HepG2 (cell line): ENCODE measurements around the gene CDH11. TPM values are rescaled to one million over a fixed set of nuclear protein-coding genes. Genes with fewer than 3 reads are reported as not detected.

Experiments
- ATAC-seq: fragments of 200-7000 bp; cut with Tn5 transposase; 3 replicates; pipeline ENCODE4 v1.9.1; 2020; ENCODE audit warnings: mild to moderate bottlenecking, moderate library complexity
- BruUV-seq: library from RNA; stranded (reverse); fragments of 400-500 nt; replicated peaks from 2 replicates; lab custom pipeline; 2021; lab: Mats Ljungman, UMichigan
- CTCF ChIA-PET: fragments of 300-600 bp; formaldehyde crosslinking; extraction: SDS; loops from one replicate; lab custom pipeline; 2021; ENCODE audit warnings: low total read pairs, inconsistent platforms, low intra/inter-chr PET ratio; lab: Yijun Ruan, JAX
- POLR2A ChIA-PET: fragments of 350-600 bp; sonication (Branson Sonifier 250); formaldehyde crosslinking; loops from one replicate; lab custom pipeline; 2020; ENCODE audit warnings: antibody characterized with exemption, inconsistent platforms; lab: Yijun Ruan, JAX
- DNase-seq: peaks from one replicate; pipeline ENCODE4 v3.0.0-alpha.2; 2015; ENCODE audit warnings: low spot score
- FAIRE-seq: peaks from 3 replicates; lab custom pipeline; 2011; peaks lifted over from hg19 to GRCh38; lab: Jason Lieb, UNC
- H2AFZ ChIP-seq: one replicate; pipeline ENCODE4 v1.6.1; 2011; ENCODE audit warnings: low read length, inconsistent platforms
- H3K27ac ChIP-seq: fragments of 300-600 bp; 3 replicates; pipeline ENCODE4 v1.8.0; 2011; ENCODE audit warnings: mixed run types, mild to moderate bottlenecking, mixed read lengths, low read length, inconsistent platforms; ENCODE audit not compliant: insufficient read depth; ENCODE audit errors: extremely low read length
- H3K27me3 ChIP-seq, 2 experiments: fragments of 200-600 bp in 1 of 2; 2 replicates in 1 of 2; 3 replicates in 1 of 2; pipeline versions ENCODE4 v1.6.0 to v1.8.0; 2011; ENCODE audit warnings: low read length in 2 of 2, mild to moderate bottlenecking in 2 of 2, moderate library complexity in 2 of 2, inconsistent platforms in 1 of 2; ENCODE audit not compliant: insufficient read depth in 2 of 2, control insufficient read depth in 1 of 2
- H3K36me3 ChIP-seq, 2 experiments: fragments of 200-600 bp in 1 of 2; replicated peaks in 1 of 2; 2 replicates in 1 of 2; 3 replicates in 1 of 2; pipeline versions ENCODE4 v1.5.1 to v1.8.0; 2011; ENCODE audit warnings: low read length in 2 of 2, inconsistent platforms in 1 of 2; ENCODE audit not compliant: insufficient read depth in 2 of 2, control insufficient read depth in 1 of 2
- H3K4me1 ChIP-seq: 2 replicates; pipeline ENCODE4 v1.5.1; 2012; ENCODE audit warnings: low read length, inconsistent platforms; ENCODE audit not compliant: insufficient read depth
- H3K4me2 ChIP-seq: 2 replicates; pipeline ENCODE4 v1.6.0; 2011; ENCODE audit warnings: low read depth, low read length, inconsistent platforms
- H3K4me3 ChIP-seq, 3 experiments: fragments of 200-600 bp in 1 of 3; sonication (generic), shearing (Covaris generic) in 1 of 3; replicated peaks in 1 of 3; 2 replicates each; pipeline ENCODE4 v1.5.1; 2011 to 2016; ENCODE audit warnings: low read length in 3 of 3, inconsistent platforms in 2 of 3, low read depth in 2 of 3, mild to moderate bottlenecking in 2 of 3, control low read depth in 1 of 3, mixed read lengths in 1 of 3; ENCODE audit not compliant: insufficient read depth in 1 of 3
- H3K79me2 ChIP-seq: one replicate; pipeline ENCODE4 v1.6.1; 2011; ENCODE audit warnings: low read length, inconsistent platforms; ENCODE audit not compliant: insufficient read depth
- H3K9ac ChIP-seq: 2 replicates; pipeline ENCODE4 v1.6.0; 2011; ENCODE audit warnings: mild to moderate bottlenecking, low read depth, low read length, inconsistent platforms; ENCODE audit not compliant: insufficient read depth
- H3K9me3 ChIP-seq: 2 replicates; pipeline ENCODE4 v1.5.1; 2012; ENCODE audit warnings: mild to moderate bottlenecking, low read length
- H4K20me1 ChIP-seq: 2 replicates; pipeline ENCODE4 v1.6.0; 2011; ENCODE audit warnings: inconsistent platforms, mild to moderate bottlenecking, low read length, moderate library complexity; ENCODE audit not compliant: insufficient read depth
- AGO2 ChIP-seq: fragments of 200-400 bp; formaldehyde crosslinking; optimal IDR thresholded peaks from 2 replicates; pipeline ENCODE3; 2017; ENCODE audit warnings: mild to moderate bottlenecking, low read depth, low read length, moderate library complexity
- CERS6 ChIP-seq: sonication (generic); formaldehyde crosslinking; IDR thresholded peaks from 2 replicates; pipeline ENCODE4 v1.5.0; 2020; ENCODE audit warnings: missing genetic modification reagents
- MAFK ChIP-seq, 2 experiments: IDR thresholded peaks in 1 of 2; conservative IDR thresholded peaks in 1 of 2; 2 replicates each; pipeline ENCODE4 v1.6.1; 2011; ENCODE audit warnings: improper control_type of control experiment in 2 of 2, low read length in 2 of 2
- ZNF605 ChIP-seq: sonication (generic); formaldehyde crosslinking; IDR thresholded peaks from 2 replicates; pipeline ENCODE4 v1.8.0; 2022; ENCODE audit warnings: mild to moderate bottlenecking, missing genetic modification reagents
- ZNF816 ChIP-seq: sonication (generic); formaldehyde crosslinking; IDR thresholded peaks from 2 replicates; pipeline ENCODE4 v1.8.0; 2022; ENCODE audit warnings: missing genetic modification reagents, mild to moderate bottlenecking, borderline replicate concordance
- WGBS: methylation state at CpG from one replicate; pipeline ENCODE4 v1.1.6; 2017; ENCODE audit warnings: low lambda C conversion rate; 5-methylcytosine and 5-hydroxymethylcytosine counted together
- in situ Hi-C: cut with HindIII; loops from 2 replicates; pipeline ENCODE4 v1.10.0; 2017; ENCODE audit warnings: low pct_unique_long_range_greater_than_20kb; ENCODE audit not compliant: extremely low pct_ligation_motif_present
- intact Hi-C: fragments of 100-400 bp; cut with micrococcal nuclease; formaldehyde crosslinking; loops from one replicate; pipeline ENCODE4 v1.10.0; 2022; ENCODE audit not compliant: unreplicated experiment
- polyA plus RNA-seq, 8 experiments: library from polyadenylated mRNA; depleted of rRNA in 3 of 8; stranded (reverse) in 7 of 8; unstranded in 1 of 8; fragments of >200 nt; fragmentation: Illumina TruSeq in 4 of 8; extraction: Trizol in 4 of 8; gene quantifications; 2 replicates each; pipeline versions ENCODE4 v1.2.1 to v1.2.3, GENCODE V29; 2011 to 2016; ENCODE audit warnings: low read depth in 4 of 8, missing spikeins in 1 of 8, mixed read lengths in 1 of 8; ENCODE audit not compliant: insufficient read depth in 1 of 8
- total RNA-seq, 5 experiments: library from RNA; depleted of rRNA; stranded (reverse); fragments of >200 nt; fragmentation: Illumina TruSeq; extraction: Trizol; gene quantifications; 2 replicates each; pipeline ENCODE4 v1.2.3, GENCODE V29; 2016; ENCODE audit warnings: low read depth in 1 of 5

The CDH11 gene
- total and polyA plus RNA-seq, 2 of the 13 experiments (the other 11 are each of a cell fraction or from before 2014, with no cell fraction given), result not detected

- ChIA-PET CTCF (no interaction called here), POLR2A (no interaction called here)
- H3K27ac ChIP-seq, result no peak overlapping the region
- no peaks in the 10 kb centered on the region for H3K4me1 ChIP-seq
- in situ Hi-C loops, result no loop called here
- no peak overlapping the region for H2AFZ ChIP-seq
- H3K4me2 ChIP-seq, result no peak overlapping the region
- H3K79me2 ChIP-seq, result no peaks in the 10 kb centered on the region
- no peaks in the 10 kb centered on the region for H4K20me1 ChIP-seq
- 80% methylated on average over 9 of the region's 9 CpGs for WGBS
- BruUV-seq, result no TSS peak
- no peaks in the 10 kb centered on the region for H3K27me3 ChIP-seq
- TF ChIP-seq CERS6 (CRISPR knock-in tag) (no peak), ZNF816 (no peak), MAFK (conservative IDR thresholded peaks at IDR 0.05 in 1 of 2, IDR thresholded peaks at IDR 0.05 in 1 of 2; ENCODE audit: low read length in 2 of 2) (peak in 1 of 2 experiments; percentile 61; a peak in 2 of 4 replicates)
- peaks cover 19% of the 10 kb centered on the region for H3K9me3 ChIP-seq
- intact Hi-C loops, result no loop called here
- FAIRE-seq, result no peak
- no peaks in the 10 kb centered on the region for H3K36me3 ChIP-seq
- no peak overlapping the region for H3K9ac ChIP-seq
- DNase-seq, result no peak
- H3K4me3 ChIP-seq, result no peak overlapping the region
- no peak for ATAC-seq
Measured at GRCh38 chr16:64997121-64997520, 124.7 kb downstream of the CDH11 start.

- POLR2A ChIA-PET, result no interaction called here
- no peaks in the 10 kb centered on the region for H3K79me2 ChIP-seq
- H3K4me3 ChIP-seq, result no peak overlapping the region
- H3K9me3 ChIP-seq, result peaks cover 14% of the 10 kb centered on the region
- ATAC-seq, result no peak
- no peaks in the 10 kb centered on the region for H3K27me3 ChIP-seq
- no peaks in the 10 kb centered on the region for H3K4me1 ChIP-seq
- in situ Hi-C loops, result no loop called here
- no peak overlapping the region for H3K27ac ChIP-seq
- WGBS, result 23% methylated on average over 5 of the region's 5 CpGs
- no peaks in the 10 kb centered on the region for H3K36me3 ChIP-seq
- no peak overlapping the region for H2AFZ ChIP-seq
- BruUV-seq, result no TSS peak
- CTCF ChIA-PET, result no interaction called here
- TF ChIP-seq ZNF605 (CRISPR knock-in tag) (no peak), AGO2 (no peak)
- no peak overlapping the region for H3K9ac ChIP-seq
- H3K4me2 ChIP-seq, result no peak overlapping the region
- no peak for FAIRE-seq
- DNase-seq, result no peak
- intact Hi-C loops, result no loop called here
- no peaks in the 10 kb centered on the region for H4K20me1 ChIP-seq
Measured at GRCh38 chr16:64996641-64997040, 125.2 kb downstream of the CDH11 start.
